Liver (tissue), 9 donors: ENCODE measurements around the gene AFMID. TPM values are rescaled to one million over a fixed set of nuclear protein-coding genes. Genes with fewer than 3 reads are reported as not detected.

ENCODE experiments used
- DNase-seq: peaks from one replicate; pipeline ENCODE4 v3.0.0-alpha.2; 2017; ENCODE audit warnings: low spot score
- H3K27ac ChIP-seq, 2 donors: one replicate each; pipeline ENCODE4 v1.7.0; 2013; ENCODE audit warnings: inconsistent platforms in 2 of 2, low read length in 2 of 2, control low read depth in 1 of 2, low read depth in 1 of 2, mild to moderate bottlenecking in 1 of 2
- H3K27me3 ChIP-seq, 4 donors: one replicate each; pipeline versions ENCODE4 v1.6.1 to v1.7.0; 2013; ENCODE audit warnings: low read length in 3 of 4, inconsistent platforms in 1 of 4, mild to moderate bottlenecking in 1 of 4, moderate library complexity in 1 of 4; ENCODE audit not compliant: control insufficient read depth in 4 of 4, insufficient read depth in 4 of 4
- H3K36me3 ChIP-seq, 4 donors: one replicate each; pipeline versions ENCODE4 v1.6.1 to v1.7.0; 2013; ENCODE audit warnings: low read length in 3 of 4, mild to moderate bottlenecking in 3 of 4, low read depth in 1 of 4, moderate library complexity in 1 of 4; ENCODE audit not compliant: control insufficient read depth in 4 of 4, insufficient read depth in 3 of 4
- H3K4me1 ChIP-seq, 4 donors: one replicate each; pipeline versions ENCODE4 v1.6.1 to v1.7.0; 2013; ENCODE audit warnings: low read length in 3 of 4, mild to moderate bottlenecking in 3 of 4, moderate library complexity in 1 of 4; ENCODE audit not compliant: control insufficient read depth in 4 of 4, insufficient read depth in 4 of 4
- H3K4me3 ChIP-seq, 3 donors: one replicate each; pipeline versions ENCODE4 v1.6.1 to v1.7.0; 2013; ENCODE audit warnings: low read length in 3 of 3, control low read depth in 1 of 3, low read depth in 1 of 3, mild to moderate bottlenecking in 1 of 3
- H3K9ac ChIP-seq, 2 donors: one replicate each; pipeline ENCODE4 v1.7.0; 2013; ENCODE audit warnings: low read length in 2 of 2, mild to moderate bottlenecking in 2 of 2, moderate library complexity in 2 of 2, control low read depth in 1 of 2, low read depth in 1 of 2
- H3K9me3 ChIP-seq, 4 donors: one replicate each; pipeline versions ENCODE4 v1.6.1 to v1.7.0; 2013; ENCODE audit warnings: low read length in 3 of 4; ENCODE audit not compliant: control insufficient read depth in 4 of 4
- ATF3 ChIP-seq: IDR thresholded peaks from 2 replicates; pipeline ENCODE4 v1.6.1; 2016; ENCODE audit warnings: antibody characterized with exemption
- CTCF ChIP-seq: fragments of 150-350 bp; IDR thresholded peaks from 2 replicates; pipeline ENCODE4 v1.5.1; 2017; ENCODE audit warnings: improper control_type of control experiment, low read depth, low read length; ENCODE audit not compliant: missing input control
- EGR1 ChIP-seq, 2 donors: IDR thresholded peaks; 2 replicates each; pipeline ENCODE4 v1.6.1; 2016 to 2018; ENCODE audit warnings: antibody characterized with exemption in 2 of 2, low read depth in 2 of 2
- FOXA1 ChIP-seq: IDR thresholded peaks from 2 replicates; pipeline ENCODE4 v1.6.1; 2016; ENCODE audit warnings: antibody characterized with exemption
- FOXA2 ChIP-seq: IDR thresholded peaks from 2 replicates; pipeline ENCODE4 v1.6.1; 2016; ENCODE audit warnings: antibody characterized with exemption
- GABPA ChIP-seq, 2 donors: IDR thresholded peaks in 1 of 2; conservative IDR thresholded peaks in 1 of 2; 2 replicates each; pipeline ENCODE4 v1.6.1; 2016; ENCODE audit warnings: antibody characterized with exemption in 2 of 2, mild to moderate bottlenecking in 1 of 2, moderate library complexity in 1 of 2
- HNF4A ChIP-seq, 2 donors: conservative IDR thresholded peaks; 2 replicates each; pipeline ENCODE4 v1.6.1; 2016; ENCODE audit warnings: antibody characterized with exemption in 2 of 2, mild to moderate bottlenecking in 2 of 2
- HNF4G ChIP-seq: IDR thresholded peaks from 2 replicates; pipeline ENCODE4 v1.6.1; 2016; ENCODE audit warnings: antibody characterized with exemption
- JUND ChIP-seq, 2 donors: IDR thresholded peaks; 2 replicates each; pipeline ENCODE4 v1.6.1; 2016; ENCODE audit warnings: antibody characterized with exemption in 2 of 2
- MAX ChIP-seq: IDR thresholded peaks from 2 replicates; pipeline ENCODE4 v1.6.1; 2016; ENCODE audit warnings: antibody characterized with exemption
- NR2F2 ChIP-seq: IDR thresholded peaks from 2 replicates; pipeline ENCODE4 v1.6.1; 2016; ENCODE audit warnings: antibody characterized with exemption
- RAD21 ChIP-seq, 2 donors: IDR thresholded peaks; 2 replicates each; pipeline ENCODE4 v1.6.1; 2016; ENCODE audit warnings: antibody characterized with exemption in 2 of 2, mild to moderate bottlenecking in 2 of 2
- REST ChIP-seq: IDR thresholded peaks from 2 replicates; pipeline ENCODE4 v1.6.1; 2016; ENCODE audit warnings: antibody characterized with exemption, mild to moderate bottlenecking
- RXRA ChIP-seq, 2 donors: IDR thresholded peaks; 2 replicates each; pipeline ENCODE4 v1.6.1; 2017 to 2018; ENCODE audit warnings: antibody characterized with exemption in 2 of 2, mild to moderate bottlenecking in 1 of 2
- SP1 ChIP-seq: IDR thresholded peaks from 2 replicates; pipeline ENCODE4 v1.6.1; 2018; ENCODE audit warnings: antibody characterized with exemption, mild to moderate bottlenecking
- TAF1 ChIP-seq: conservative IDR thresholded peaks from 2 replicates; pipeline ENCODE4 v1.6.1; 2016; ENCODE audit warnings: antibody characterized with exemption, mild to moderate bottlenecking
- YY1 ChIP-seq: IDR thresholded peaks from 2 replicates; pipeline ENCODE4 v1.6.1; 2016; ENCODE audit warnings: antibody characterized with exemption, mild to moderate bottlenecking
- ZBTB33 ChIP-seq: IDR thresholded peaks from 2 replicates; pipeline ENCODE4 v1.6.1; 2016; ENCODE audit warnings: antibody characterized with exemption
- WGBS: extraction: QIAGEN DNeasy Blood & Tissue Kit; methylation state at CpG from one replicate; pipeline ENCODE4 v1.1.7; 2013; 5-methylcytosine and 5-hydroxymethylcytosine counted together
- polyA plus RNA-seq, 2 donors: library from polyadenylated mRNA; stranded (reverse) in 1 of 2; unstranded in 1 of 2; fragments of 200-250 nt in 1 of 2; fragments of >200 nt in 1 of 2; fragmentation: Nextera tagmentation in 1 of 2; extraction: Ambion mirVana in 1 of 2; gene quantifications; one replicate each; pipeline versions ENCODE4 v1.2.1 to v1.2.3, GENCODE V29; 2013 to 2015
- total RNA-seq, 2 donors: library from RNA; depleted of rRNA; stranded (reverse); fragments of >200 nt; gene quantifications; one replicate each; pipeline ENCODE4 v1.2.3, GENCODE V29; 2014
- donor health status: healthy.
- donor health status: healthy.
- donor health status: healthy.
- donor health status: healthy.
- donor health status: healthy.

AFMID gene
- total and polyA plus RNA-seq, 4 donors = 73.4 to 201 (median 138) TPM

GRCh38 chr17:78210111-78210510 lies 22.9 kb downstream of the AFMID start:
- H3K9me3 ChIP-seq = no peaks in the 10 kb centered on the region
- H3K9ac ChIP-seq = no peak overlapping the region
- peaks cover 3 to 19% (median 10%) of the 10 kb centered on the region in 4 donors for H3K36me3 ChIP-seq
- H3K4me3 ChIP-seq = no peak overlapping the region
- H3K4me1 ChIP-seq = peaks cover 4 to 8% (median 6%) of the 10 kb centered on the region in 4 donors
- TF ChIP-seq YY1 = no peak
- no peak for TF ChIP-seq FOXA2
- no peak for TF ChIP-seq RAD21 (IDR thresholded peaks at IDR 0.05)
- no peak for TF ChIP-seq NR2F2
- TF ChIP-seq ATF3 = no peak
- TF ChIP-seq SP1 = no peak
- no peak for TF ChIP-seq MAX
- no peak for TF ChIP-seq HNF4A (conservative IDR thresholded peaks at IDR 0.05)
- TF ChIP-seq ZBTB33 = no peak
- no peak for TF ChIP-seq TAF1
- TF ChIP-seq JUND (IDR thresholded peaks at IDR 0.05) = no peak
- TF ChIP-seq EGR1 (IDR thresholded peaks at IDR 0.05; ENCODE audit: low read depth in 2 of 2) = no peak
- no peak for TF ChIP-seq HNF4G
- no peak for TF ChIP-seq FOXA1
- no peak for TF ChIP-seq REST
- TF ChIP-seq RXRA (IDR thresholded peaks at IDR 0.05) = no peak
- TF ChIP-seq CTCF = no peak
- no peak for TF ChIP-seq GABPA (IDR thresholded peaks at IDR 0.05 in 1 of 2, conservative IDR thresholded peaks at IDR 0.05 in 1 of 2)
- no peaks in the 10 kb centered on the region for H3K27me3 ChIP-seq
- no peak for DNase-seq
- H3K27ac ChIP-seq = no peak overlapping the region
- WGBS = 87% methylated on average over 10 of the region's 10 CpGs
